ENCODE results near the gene TRPT1.

Gene TRPT1

DNA sequence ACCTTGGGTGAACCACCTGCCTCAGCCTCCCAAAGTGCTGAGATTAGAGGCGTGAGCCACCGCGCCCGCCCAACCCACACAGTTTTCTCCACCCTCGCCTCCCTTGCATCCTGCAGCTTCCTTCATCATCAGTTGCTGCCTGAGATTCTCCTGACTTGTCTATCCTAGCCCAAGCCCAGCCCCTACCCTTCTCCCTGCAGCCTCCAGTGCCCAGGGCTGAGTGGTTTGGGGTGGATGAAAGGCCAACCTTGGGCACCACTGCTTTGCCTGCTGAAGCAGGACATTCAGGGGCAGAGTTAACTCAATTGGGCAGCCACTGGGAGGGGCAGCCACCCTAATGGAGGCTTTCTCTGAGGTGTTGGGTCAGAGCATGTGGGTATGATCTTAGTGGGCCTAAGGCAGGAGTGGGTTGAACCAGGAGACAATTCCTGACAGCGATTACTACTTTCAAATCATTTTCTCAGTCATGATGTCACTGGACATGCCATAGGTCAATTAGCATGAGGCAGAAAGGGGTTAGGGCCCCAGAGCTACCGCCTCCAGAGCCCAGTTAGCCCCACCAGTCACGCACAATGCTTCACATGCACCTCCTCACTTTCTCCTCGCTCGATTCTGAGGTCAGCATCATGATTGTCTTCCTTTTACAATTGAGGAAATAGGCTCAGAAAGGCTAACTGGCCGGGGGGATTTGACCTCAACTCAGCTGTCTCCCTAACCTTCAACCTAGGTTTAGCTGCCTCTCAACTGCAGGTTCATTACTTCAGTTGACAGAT lies 13.9 kb upstream of the TRPT1 start:
- TF ChIP-seq, protein P1, sequence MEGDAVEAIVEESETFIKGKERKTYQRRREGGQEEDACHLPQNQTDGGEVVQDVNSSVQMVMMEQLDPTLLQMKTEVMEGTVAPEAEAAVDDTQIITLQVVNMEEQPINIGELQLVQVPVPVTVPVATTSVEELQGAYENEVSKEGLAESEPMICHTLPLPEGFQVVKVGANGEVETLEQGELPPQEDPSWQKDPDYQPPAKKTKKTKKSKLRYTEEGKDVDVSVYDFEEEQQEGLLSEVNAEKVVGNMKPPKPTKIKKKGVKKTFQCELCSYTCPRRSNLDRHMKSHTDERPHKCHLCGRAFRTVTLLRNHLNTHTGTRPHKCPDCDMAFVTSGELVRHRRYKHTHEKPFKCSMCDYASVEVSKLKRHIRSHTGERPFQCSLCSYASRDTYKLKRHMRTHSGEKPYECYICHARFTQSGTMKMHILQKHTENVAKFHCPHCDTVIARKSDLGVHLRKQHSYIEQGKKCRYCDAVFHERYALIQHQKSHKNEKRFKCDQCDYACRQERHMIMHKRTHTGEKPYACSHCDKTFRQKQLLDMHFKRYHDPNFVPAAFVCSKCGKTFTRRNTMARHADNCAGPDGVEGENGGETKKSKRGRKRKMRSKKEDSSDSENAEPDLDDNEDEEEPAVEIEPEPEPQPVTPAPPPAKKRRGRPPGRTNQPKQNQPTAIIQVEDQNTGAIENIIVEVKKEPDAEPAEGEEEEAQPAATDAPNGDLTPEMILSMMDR (IDR thresholded peaks at IDR 0.05), result no peak
- peak overlapping the region; percentile 97 for H3K27ac Mint-ChIP-seq

DNA sequence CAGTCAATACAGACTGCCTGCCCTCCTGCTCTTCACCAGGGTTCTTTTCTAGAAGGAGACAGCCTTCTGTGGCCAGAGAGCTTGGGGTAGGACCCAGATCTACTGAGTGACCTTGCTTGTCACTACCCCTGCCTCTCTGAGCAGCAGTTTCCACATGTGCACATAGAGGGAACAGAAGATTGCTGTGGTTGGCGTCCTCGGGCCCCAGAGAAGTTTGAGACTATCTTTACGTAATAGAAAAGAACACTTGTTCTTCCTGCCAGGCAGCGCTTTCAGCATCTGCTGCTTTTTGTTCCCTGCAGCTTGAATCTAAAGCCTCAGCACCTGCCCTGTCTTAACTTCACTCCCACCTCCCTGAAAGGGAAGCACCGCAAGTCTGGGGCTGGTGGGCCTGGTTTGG lies 13.0 kb upstream of the TRPT1 start:
- no peak overlapping the region for H3K27ac Mint-ChIP-seq
- H3K9me3 Mint-ChIP-seq, result no peaks in the 10 kb centered on the region

More for the DNA sequence above, 13.9 kb upstream of the TRPT1 start:
- Mint-ChIP-seq H3K4me1 (peaks cover 36% of the 10 kb centered on the region), H3K27me3 (ENCODE audit: low read depth, poor library complexity) (no peaks in the 10 kb centered on the region), H3K36me3 (ENCODE audit: low read depth) (peaks cover 8% of the 10 kb centered on the region), H3K4me3 (peak overlapping the region; percentile 87), H3K9me3 (no peaks in the 10 kb centered on the region)
- no peak for DNase-seq

DNA sequence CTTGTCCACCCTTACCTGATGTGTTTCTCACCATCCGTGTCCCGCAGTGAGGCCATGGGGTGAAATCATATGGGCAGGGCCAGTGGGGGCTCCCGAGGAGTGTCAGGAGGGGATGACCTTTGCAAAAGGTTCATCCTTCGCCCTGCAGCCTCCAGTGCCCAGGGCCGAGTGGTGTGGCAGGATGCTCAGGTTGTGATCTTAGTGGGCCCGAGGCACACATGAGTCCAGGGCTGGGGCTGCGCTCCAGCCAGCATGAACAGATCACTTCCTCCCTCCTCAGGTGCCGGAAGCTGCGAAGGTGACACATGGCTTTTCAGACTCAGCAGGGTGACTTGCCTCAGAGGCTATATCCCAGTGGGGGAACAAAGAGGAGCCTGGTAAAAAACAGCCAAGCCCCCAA lies 12.1 kb upstream of the TRPT1 start:
- Mint-ChIP-seq H3K36me3 (ENCODE audit: low read depth) (peaks cover 8% of the 10 kb centered on the region), H3K4me3 (no peak overlapping the region), H3K27ac (peak overlapping the region; percentile 29), H3K4me1 (peaks cover 24% of the 10 kb centered on the region), H3K27me3 (ENCODE audit: low read depth, poor library complexity) (peaks cover 7% of the 10 kb centered on the region), H3K9me3 (no peaks in the 10 kb centered on the region)
- DNase-seq, result no peak
- TF ChIP-seq, protein P1 (IDR thresholded peaks at IDR 0.05), result no peak

More for the DNA sequence above, 13.0 kb upstream of the TRPT1 start:
- Mint-ChIP-seq H3K4me3 (no peak overlapping the region), H3K4me1 (peaks cover 33% of the 10 kb centered on the region), H3K27me3 (ENCODE audit: low read depth, poor library complexity) (no peaks in the 10 kb centered on the region), H3K36me3 (ENCODE audit: low read depth) (peaks cover 8% of the 10 kb centered on the region)
- TF ChIP-seq, protein P1 (IDR thresholded peaks at IDR 0.05), result no peak
- DNase-seq, result no peak

DNA sequence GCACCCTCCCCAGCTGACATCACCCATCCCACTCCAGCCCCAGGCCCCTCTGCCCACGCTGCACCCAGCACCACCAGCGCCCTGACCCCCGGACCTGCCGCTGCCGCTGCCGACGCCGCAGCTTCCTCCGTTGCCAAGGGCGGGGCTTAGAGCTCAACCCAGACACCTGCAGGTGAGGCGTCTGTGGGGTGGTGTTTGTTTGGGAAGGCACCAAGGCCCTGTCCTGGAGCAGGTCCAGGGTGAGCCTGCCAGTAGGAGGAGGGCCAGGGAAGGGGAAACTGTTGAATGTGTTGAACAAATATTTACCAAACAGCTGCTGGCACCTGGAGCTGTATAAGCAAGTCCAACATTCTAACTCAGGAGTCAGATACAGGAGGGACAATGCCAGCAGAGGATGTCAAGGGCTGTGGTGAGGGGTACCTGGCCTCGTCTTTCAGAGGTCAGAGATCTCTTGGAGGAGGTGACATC lies 11.5 kb upstream of the TRPT1 start:
- Mint-ChIP-seq H3K36me3 (ENCODE audit: low read depth) (peaks cover 8% of the 10 kb centered on the region), H3K9me3 (no peaks in the 10 kb centered on the region), H3K27me3 (ENCODE audit: low read depth, poor library complexity) (peaks cover 10% of the 10 kb centered on the region), H3K27ac (no peak overlapping the region), H3K4me1 (peaks cover 26% of the 10 kb centered on the region), H3K4me3 (no peak overlapping the region)
- DNase-seq, result no peak
- TF ChIP-seq, protein P1 (IDR thresholded peaks at IDR 0.05), result no peak

DNA sequence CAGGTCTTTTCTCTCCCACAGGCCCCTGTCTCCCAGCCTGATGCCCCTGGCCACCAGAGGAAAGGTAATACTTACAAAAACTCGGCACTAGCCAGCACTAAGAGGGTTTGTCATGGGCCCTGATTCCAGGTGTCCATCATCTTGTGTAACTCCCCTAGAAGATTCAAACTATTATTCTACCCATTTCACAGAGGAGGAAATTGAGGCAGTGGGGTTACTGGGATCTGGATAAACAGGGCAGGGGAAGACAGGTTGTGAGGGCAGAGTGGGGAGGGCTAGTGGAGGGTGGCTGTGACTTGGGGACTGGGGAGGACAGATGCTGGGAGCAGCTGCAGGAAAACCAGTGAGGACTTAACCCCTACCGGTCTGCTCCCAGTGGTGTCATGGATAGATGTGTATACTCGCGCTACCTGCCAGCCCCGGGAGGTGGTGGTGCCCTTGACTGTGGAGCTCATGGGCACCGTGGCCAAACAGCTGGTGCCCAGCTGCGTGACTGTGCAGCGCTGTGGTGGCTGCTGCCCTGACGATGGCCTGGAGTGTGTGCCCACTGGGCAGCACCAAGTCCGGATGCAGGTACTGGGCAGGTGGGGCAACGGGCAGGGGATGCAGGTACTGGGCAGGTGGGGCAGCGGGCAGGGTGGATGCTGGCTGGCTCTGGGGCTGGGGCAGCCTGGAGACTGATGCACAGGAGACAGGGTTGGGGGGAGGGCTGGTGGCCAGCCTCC lies 9.6 kb upstream of the TRPT1 start:
- DNase-seq, result no peak
- Mint-ChIP-seq H3K4me1 (peaks cover 36% of the 10 kb centered on the region), H3K9me3 (no peaks in the 10 kb centered on the region), H3K27me3 (ENCODE audit: low read depth, poor library complexity) (peaks cover 15% of the 10 kb centered on the region), H3K36me3 (ENCODE audit: low read depth) (peaks cover 8% of the 10 kb centered on the region), H3K27ac (no peak overlapping the region), H3K4me3 (peak overlapping the region; percentile 83)
- TF ChIP-seq, protein P1 (IDR thresholded peaks at IDR 0.05), result no peak
